NCI-H187 treated with DMSO at 0.1 percent for 48 hours (cell line): Measurements from ENCODE around the gene STAT5A.
"Not testable (repeated sequence)": the region's sequence is repeated elsewhere in the genome, so short reads cannot be mapped to it uniquely, and the experiment has no call there.

Experiments used
- DNase-seq: peaks from one replicate; lab custom pipeline; 2025; lab: John Stamatoyannopoulos, UW

Gene STAT5A

GRCh38 chr17:42287977-42288802 lies at the start of gene STAT5A:
Gene STAT5A (plus strand): TSS chr17:42288498. CDS start chr17:42289412, 914 bp downstream.
- no peak for DNase-seq

GRCh38 chr17:42239576-42239975 lies 48.7 kb upstream of the STAT5A start:
- DNase-seq: not testable (repeated sequence)

- DNase-seq: no peak
These were observed 48.1 kb upstream of the STAT5A start for GRCh38 chr17:42240201-42240600.

GRCh38 chr17:42240863-42241262 lies 47.4 kb upstream of the STAT5A start:
- not testable (repeated sequence) for DNase-seq

- no peak for DNase-seq
These were observed 46.4 kb upstream of the STAT5A start for GRCh38 chr17:42241871-42242270.

- DNase-seq: no peak
These were observed 44.8 kb upstream of the STAT5A start for GRCh38 chr17:42243493-42243982.

GRCh38 chr17:42244116-42244515 lies 44.2 kb upstream of the STAT5A start:
- DNase-seq: not testable (repeated sequence)

GRCh38 chr17:42245183-42245582 lies 43.1 kb upstream of the STAT5A start:
- not testable (repeated sequence) for DNase-seq

- no peak for DNase-seq
These were observed 41.8 kb upstream of the STAT5A start for GRCh38 chr17:42246515-42246914.

GRCh38 chr17:42247734-42248133 lies 40.6 kb upstream of the STAT5A start:
- DNase-seq: no peak

GRCh38 chr17:42248351-42249179 lies 39.7 kb upstream of the STAT5A start:
- no peak for DNase-seq

GRCh38 chr17:42249681-42250446 lies 38.4 kb upstream of the STAT5A start:
- no peak for DNase-seq

- DNase-seq: no peak
These were observed 37.2 kb upstream of the STAT5A start for GRCh38 chr17:42251115-42251514.

GRCh38 chr17:42252597-42253550 lies 35.4 kb upstream of the STAT5A start:
- DNase-seq: no peak

GRCh38 chr17:42253578-42253977 lies 34.7 kb upstream of the STAT5A start:
- DNase-seq: no peak

GRCh38 chr17:42255445-42255844 lies 32.9 kb upstream of the STAT5A start:
- DNase-seq: no peak

- no peak for DNase-seq
These were observed 28.0 kb upstream of the STAT5A start for GRCh38 chr17:42260318-42260717.

GRCh38 chr17:42264366-42264765 lies 23.9 kb upstream of the STAT5A start:
- DNase-seq: not testable (repeated sequence)

- DNase-seq: no peak
These were observed 21.8 kb upstream of the STAT5A start for GRCh38 chr17:42266462-42266861.

- DNase-seq: no peak
These were observed 21.2 kb upstream of the STAT5A start for GRCh38 chr17:42266918-42267766.
